HG03442 (cell line): ENCODE results near the gene CYSLTR1.
"Not testable (repeated sequence)": the region's sequence is repeated elsewhere in the genome, so short reads cannot be mapped to it uniquely, and the experiment has no call there.

Experiments used
- ATAC-seq: cut with Tn5 transposase; IDR thresholded peaks from one replicate; pipeline ENCODE4 v1.9.1; 2021; ENCODE audit warnings: mild to moderate bottlenecking, moderate library complexity; ENCODE audit not compliant: unreplicated experiment

CYSLTR1 gene

DNA sequence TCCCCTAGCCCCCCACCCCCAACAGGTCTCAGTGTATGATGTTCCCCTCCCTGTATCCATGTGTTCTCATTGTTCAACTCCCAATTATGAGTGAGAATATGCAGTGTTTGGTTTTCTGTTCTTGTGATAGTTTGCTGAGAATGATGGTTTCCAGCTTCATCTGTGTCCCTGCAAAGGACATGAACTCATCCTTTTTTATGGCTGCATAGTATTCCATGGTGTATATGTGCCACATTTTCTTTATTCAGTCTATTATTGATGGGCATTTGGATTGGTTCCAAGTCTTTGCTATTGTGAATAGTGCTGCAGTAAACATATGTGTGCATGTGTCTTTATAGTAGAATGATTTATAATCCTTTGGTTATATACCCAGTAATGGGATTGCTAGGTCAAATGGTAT is 101.4 kb downstream of the CYSLTR1 start:
- ATAC-seq: not testable (repeated sequence)
